Suppressor macrophage (primary cell): Measurements from ENCODE around the gene PTPN14.

Experiments used
- DNase-seq, 4 experiments: peaks; one replicate each; pipeline ENCODE4 v3.0.0-alpha.2; 2020 to 2022

The PTPN14 gene

GRCh38 chr1:214389734-214390133 lies 161.7 kb downstream of the PTPN14 start:
- no peak for DNase-seq

- DNase-seq: no peak
Observed at GRCh38 chr1:214386747-214387146, 164.7 kb downstream of the PTPN14 start.

DNA sequence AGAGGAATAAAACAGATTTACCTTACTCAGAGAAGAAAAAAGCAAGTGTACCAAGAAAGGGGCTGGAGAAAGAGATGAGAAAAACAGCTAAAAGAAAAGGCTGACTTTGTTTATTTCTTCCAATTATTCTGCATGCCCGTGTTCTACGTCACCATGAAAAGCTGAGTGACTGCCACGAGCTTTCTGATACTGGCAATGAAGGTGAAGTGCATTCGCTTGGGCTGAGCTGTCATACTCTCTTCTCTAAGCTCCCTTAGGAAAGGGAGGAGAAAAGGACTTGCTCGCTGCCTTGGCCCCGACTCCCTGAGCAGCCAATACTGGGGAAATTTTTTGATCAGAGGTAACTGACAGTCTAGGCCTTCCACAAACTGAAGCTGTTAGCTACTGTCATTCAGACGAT lies 165.1 kb downstream of the PTPN14 start:
- no peak for DNase-seq

DNA sequence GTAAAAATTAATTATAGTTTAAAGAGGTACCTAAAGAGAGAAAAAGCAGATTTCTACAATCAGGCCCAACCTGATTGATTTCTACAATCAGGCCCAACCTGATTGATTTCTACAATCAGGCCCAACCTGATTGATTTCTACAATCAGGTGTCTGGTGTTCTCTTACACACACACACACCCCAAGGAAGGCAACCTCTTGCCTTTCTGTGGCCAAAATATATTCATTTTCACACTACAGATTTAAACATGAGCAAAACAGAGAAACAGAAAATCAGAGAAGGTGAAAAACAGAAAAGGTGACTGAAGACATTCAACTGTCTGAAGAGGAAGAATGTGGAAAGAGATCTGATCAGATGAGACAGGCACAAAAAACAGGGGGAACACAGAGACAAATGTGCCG lies 166.0 kb downstream of the PTPN14 start:
- no peak for DNase-seq

DNA sequence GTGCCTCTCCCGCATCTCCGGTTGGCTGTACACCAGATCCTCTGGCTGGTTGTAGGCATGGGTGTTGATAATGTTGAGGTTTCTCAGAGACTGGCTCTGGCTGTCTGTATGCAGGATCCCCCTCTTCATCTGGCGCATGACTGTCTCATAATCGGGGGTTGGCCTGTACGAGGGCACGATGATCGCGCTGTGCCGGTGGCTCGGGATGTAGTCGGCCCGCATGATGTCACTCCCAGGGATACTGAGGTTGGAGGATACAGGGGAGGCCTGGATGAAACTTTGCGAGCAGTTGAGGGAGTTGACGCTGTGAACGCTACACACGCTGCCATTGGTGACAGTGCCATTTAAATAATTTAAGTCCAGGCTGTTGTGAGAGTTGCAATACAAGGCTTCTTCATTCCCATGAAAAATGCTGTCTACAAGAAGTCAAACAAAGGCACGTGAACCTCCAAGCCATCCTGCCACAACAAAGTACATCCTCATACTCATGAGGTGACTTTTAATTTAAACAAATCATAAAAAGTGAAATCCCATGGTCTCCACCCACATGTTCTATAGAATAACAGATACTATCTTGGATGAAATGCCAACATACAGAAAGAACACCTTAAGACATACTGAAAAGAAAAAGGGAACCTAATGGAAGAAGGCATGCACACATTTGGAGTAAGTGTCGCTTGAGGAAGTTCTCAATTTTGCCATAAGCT lies 166.9 kb downstream of the PTPN14 start:
- no peak for DNase-seq

- DNase-seq: no peak
Observed at GRCh38 chr1:214383381-214384372, 167.7 kb downstream of the PTPN14 start.

DNA sequence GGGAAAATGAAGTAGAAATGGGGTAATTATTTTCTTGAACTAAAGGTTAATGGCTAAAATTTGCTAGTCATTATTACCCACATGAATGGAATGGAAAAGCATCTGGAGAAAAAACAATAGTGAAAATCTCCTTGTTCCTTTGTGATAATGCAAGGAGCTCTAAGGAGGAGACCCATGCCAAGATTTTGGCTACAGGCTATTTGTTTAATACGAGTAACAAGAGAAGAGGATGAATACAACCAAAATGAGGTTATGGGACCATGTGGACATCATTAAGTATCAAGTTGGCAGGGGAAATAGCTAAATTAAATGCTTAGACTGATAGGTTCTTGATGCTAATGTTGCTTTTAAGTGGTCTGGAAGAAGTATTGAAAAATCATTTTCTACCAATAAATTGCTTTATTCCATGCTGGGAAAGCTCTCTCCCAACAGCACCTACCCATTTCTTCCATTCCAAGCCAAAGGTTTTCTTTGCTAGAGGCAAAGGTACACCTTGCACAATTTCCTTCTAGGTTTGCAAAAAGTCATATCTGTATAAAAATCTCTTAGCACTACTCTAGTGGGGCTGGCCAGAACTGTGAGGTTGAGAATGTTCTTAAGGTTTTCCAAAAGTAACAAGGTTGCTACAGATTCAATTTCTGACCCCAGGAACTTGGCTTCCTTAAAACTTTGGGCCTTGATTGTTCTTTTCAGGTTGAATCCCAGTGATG lies 170.3 kb downstream of the PTPN14 start:
- DNase-seq: no peak

- DNase-seq: no peak
Observed at GRCh38 chr1:214380396-214380795, 171.0 kb downstream of the PTPN14 start.

GRCh38 chr1:214379236-214379970 lies 172.0 kb downstream of the PTPN14 start:
- no peak for DNase-seq

GRCh38 chr1:214378492-214378891 lies 172.9 kb downstream of the PTPN14 start:
- no peak for DNase-seq

- DNase-seq: no peak
Observed at GRCh38 chr1:214377886-214378285, 173.5 kb downstream of the PTPN14 start.

GRCh38 chr1:214377485-214377884 lies 173.9 kb downstream of the PTPN14 start:
- peak in 2 of 4 experiments; percentile 11 to 18 for DNase-seq

GRCh38 chr1:214372092-214372491 lies 179.3 kb downstream of the PTPN14 start:
- no peak for DNase-seq

- DNase-seq: no peak
Observed at GRCh38 chr1:214370615-214371014, 180.8 kb downstream of the PTPN14 start.

- no peak for DNase-seq
Observed at GRCh38 chr1:214369364-214369763, 182.0 kb downstream of the PTPN14 start.

DNA sequence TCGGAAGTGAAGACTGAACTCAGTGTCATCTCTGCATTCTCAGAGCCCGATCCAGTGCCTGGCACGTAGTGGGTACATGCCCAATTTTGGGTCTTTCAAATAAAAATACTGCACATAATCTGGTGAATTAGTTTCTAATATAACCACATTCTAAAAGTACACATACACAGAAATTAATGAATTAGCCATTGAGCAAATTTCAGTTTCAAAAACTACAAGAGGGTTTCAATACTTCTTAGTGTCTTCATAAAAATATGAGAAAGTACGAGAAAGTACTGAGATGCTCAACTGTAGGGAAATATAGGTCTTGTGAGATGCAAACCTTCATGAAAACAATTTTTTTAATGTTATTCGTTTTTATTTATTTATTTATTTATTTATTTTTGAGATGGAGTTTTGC lies 183.6 kb downstream of the PTPN14 start:
- no peak for DNase-seq

DNA sequence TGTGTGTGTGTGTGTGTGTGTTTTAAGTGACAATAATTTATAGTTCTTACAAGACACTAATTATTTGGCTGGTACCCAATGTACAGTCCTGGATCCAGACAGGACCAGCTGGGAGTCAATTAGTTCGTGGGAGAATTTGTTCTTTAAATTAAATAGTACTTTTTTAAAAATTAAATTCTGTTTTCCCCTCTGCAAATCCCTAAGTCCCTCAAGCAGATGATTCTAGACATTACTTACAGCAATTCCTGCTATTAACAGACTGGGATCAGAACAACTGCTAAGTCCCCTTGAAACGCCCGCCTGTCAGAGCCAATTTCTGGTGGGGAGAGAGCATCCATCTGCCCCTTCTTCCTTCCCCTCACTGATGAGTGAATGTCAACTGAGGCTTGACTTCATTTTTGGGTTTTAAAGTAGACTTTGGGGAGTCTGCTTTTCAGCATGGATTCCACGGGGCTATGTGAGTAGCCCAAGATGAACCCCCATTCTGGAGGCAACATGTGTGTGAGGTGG lies 186.6 kb downstream of the PTPN14 start:
- DNase-seq: no peak

DNA sequence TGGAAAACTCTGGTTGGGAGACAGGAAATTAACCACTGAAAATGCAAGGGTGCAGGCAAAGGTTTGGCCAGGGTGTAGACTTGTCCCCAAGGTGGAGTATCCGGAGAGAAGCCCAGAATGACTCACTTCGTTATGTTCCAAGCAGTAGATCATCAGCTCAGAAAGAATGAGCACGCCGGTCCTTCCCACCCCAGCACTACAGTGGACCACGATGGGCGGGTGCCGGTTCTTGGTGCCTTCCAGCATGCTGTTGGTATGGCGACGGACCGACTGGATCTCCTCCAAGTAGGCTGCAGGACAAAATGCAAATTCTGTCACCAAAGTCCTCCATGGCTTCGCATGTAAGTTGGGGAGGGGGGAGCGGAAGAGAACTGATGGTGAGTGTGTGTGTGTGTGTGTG lies 187.0 kb downstream of the PTPN14 start:
- no peak for DNase-seq

GRCh38 chr1:214363386-214363785 lies 188.0 kb downstream of the PTPN14 start:
- no peak for DNase-seq

DNA sequence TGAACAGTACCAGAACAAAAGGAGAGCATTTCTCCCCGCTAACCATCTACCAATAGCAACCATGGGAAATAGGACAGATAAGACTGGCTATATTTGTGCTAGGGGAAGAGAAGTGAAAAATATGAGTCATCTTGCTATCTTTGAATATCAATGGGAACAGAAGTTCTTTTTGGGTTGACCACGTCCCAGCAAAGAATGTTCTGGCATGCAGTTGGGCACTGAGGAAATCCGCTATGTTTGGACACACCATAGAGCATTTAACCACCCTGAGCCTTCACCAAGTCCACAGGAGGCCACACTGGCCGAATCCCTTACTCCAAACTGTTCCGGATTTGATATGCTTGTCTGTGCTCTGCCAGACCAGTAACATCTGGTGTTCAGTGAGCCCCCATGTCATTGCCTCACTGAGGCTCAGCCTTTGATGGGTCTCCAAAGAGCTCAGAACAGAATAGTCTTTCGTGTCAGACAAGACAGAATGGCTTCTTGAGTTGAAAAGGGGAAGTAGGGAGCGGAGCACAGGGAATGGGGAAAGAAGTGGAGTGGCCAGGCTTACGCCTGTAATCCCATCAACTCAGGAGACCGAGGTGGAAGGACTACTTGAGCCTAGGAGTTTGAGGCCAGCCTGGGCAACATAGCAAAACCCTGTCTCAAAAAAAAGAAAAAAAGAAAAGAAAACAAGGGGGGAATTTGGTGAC lies 189.1 kb downstream of the PTPN14 start:
- DNase-seq: peak; percentile 67 to 84 (median 76)

- DNase-seq: no peak
Observed at GRCh38 chr1:214361636-214362035, 189.8 kb downstream of the PTPN14 start.
